Measurements from ENCODE around the gene PPARA.

DNA sequence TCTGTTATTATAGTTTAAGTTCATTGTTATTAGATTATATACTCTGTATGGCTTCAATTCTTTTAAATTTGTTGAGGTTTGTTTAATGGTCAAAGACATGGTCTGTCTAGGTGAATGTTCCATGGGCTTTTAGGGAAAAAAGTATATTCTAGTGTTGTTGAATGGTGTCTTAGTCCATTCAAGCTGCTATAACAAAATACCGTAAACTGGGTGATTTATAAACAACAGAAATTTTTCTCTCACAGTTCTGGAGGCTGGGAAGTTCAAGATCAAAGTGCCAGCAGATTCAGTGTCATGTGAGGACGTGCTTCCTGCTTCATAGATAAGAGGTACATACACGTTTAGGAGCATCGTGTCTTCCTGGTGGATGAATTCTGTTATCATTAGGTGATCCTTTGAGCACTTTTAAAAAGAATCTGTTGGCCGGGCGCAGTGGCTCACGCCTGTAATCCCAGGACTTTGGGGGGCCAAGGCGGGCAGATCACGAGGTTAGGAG is 26.2 kb downstream of the PPARA start:
- TF ChIP-seq, protein P1, sequence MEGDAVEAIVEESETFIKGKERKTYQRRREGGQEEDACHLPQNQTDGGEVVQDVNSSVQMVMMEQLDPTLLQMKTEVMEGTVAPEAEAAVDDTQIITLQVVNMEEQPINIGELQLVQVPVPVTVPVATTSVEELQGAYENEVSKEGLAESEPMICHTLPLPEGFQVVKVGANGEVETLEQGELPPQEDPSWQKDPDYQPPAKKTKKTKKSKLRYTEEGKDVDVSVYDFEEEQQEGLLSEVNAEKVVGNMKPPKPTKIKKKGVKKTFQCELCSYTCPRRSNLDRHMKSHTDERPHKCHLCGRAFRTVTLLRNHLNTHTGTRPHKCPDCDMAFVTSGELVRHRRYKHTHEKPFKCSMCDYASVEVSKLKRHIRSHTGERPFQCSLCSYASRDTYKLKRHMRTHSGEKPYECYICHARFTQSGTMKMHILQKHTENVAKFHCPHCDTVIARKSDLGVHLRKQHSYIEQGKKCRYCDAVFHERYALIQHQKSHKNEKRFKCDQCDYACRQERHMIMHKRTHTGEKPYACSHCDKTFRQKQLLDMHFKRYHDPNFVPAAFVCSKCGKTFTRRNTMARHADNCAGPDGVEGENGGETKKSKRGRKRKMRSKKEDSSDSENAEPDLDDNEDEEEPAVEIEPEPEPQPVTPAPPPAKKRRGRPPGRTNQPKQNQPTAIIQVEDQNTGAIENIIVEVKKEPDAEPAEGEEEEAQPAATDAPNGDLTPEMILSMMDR (conservative IDR thresholded peaks at IDR 0.05; ENCODE audit: low read length) = no peak
- TF ChIP-seq EZH2phosphoT487 (IDR thresholded peaks at IDR 0.05; ENCODE audit: borderline replicate concordance, low read depth, low read length) = no peak
